ENCODE results near the gene NABP1. TPM values are rescaled to one million over a fixed set of nuclear protein-coding genes. Genes with fewer than 3 reads are reported as not detected.

The NABP1 gene
- total RNA-seq, 1 donor from 2014 or later = 6.4 TPM

- Mint-ChIP-seq H3K4me3 (ENCODE audit: low read depth) (no peak overlapping the region), H3K27ac (no peak overlapping the region), H3K27me3 (no peaks in the 10 kb centered on the region), H3K4me1 (ENCODE audit: low read depth) (no peaks in the 10 kb centered on the region), H3K36me3 (ENCODE audit: insufficient read depth) (no peaks in the 10 kb centered on the region), H3K9me3 (ENCODE audit: low read depth) (no peaks in the 10 kb centered on the region)
- no peak for DNase-seq (ENCODE audit: low spot score, unreplicated experiment)
- TF ChIP-seq CTCF (IDR thresholded peaks at IDR 0.05; ENCODE audit: unreplicated experiment) = no peak
Measured at GRCh38 chr2:191711621-191712020, 33.7 kb downstream of the NABP1 start.

GRCh38 chr2:191713837-191714236, 35.9 kb downstream of the NABP1 start:
- H3K9me3 Mint-ChIP-seq (ENCODE audit: low read depth) = no peaks in the 10 kb centered on the region
- TF ChIP-seq CTCF (IDR thresholded peaks at IDR 0.05; ENCODE audit: unreplicated experiment) = no peak
- no peak overlapping the region for H3K27ac Mint-ChIP-seq
- no peak for DNase-seq (ENCODE audit: low spot score, unreplicated experiment)
- H3K36me3 Mint-ChIP-seq (ENCODE audit: insufficient read depth) = no peaks in the 10 kb centered on the region
- H3K27me3 Mint-ChIP-seq = no peaks in the 10 kb centered on the region
- H3K4me3 Mint-ChIP-seq (ENCODE audit: low read depth) = no peak overlapping the region
- H3K4me1 Mint-ChIP-seq (ENCODE audit: low read depth) = no peaks in the 10 kb centered on the region

- Mint-ChIP-seq H3K36me3 (ENCODE audit: insufficient read depth) (no peaks in the 10 kb centered on the region), H3K9me3 (ENCODE audit: low read depth) (no peaks in the 10 kb centered on the region), H3K4me1 (ENCODE audit: low read depth) (no peaks in the 10 kb centered on the region), H3K27me3 (no peaks in the 10 kb centered on the region), H3K4me3 (ENCODE audit: low read depth) (no peak overlapping the region), H3K27ac (no peak overlapping the region)
- DNase-seq (ENCODE audit: low spot score, unreplicated experiment) = no peak
- no peak for TF ChIP-seq CTCF (IDR thresholded peaks at IDR 0.05; ENCODE audit: unreplicated experiment)
Measured at GRCh38 chr2:191714925-191715324, 37.0 kb downstream of the NABP1 start.

GRCh38 chr2:191715471-191715870, 37.5 kb downstream of the NABP1 start:
- no peak overlapping the region for H3K27ac Mint-ChIP-seq
- DNase-seq (ENCODE audit: low spot score, unreplicated experiment) = no peak
- no peak for TF ChIP-seq CTCF (IDR thresholded peaks at IDR 0.05; ENCODE audit: unreplicated experiment)

GRCh38 chr2:191719261-191719660, 41.3 kb downstream of the NABP1 start:
- Mint-ChIP-seq H3K27me3 (no peaks in the 10 kb centered on the region), H3K4me1 (ENCODE audit: low read depth) (no peaks in the 10 kb centered on the region)
- no peak for TF ChIP-seq CTCF (IDR thresholded peaks at IDR 0.05; ENCODE audit: unreplicated experiment)

More at GRCh38 chr2:191715471-191715870, 37.5 kb downstream of the NABP1 start:
- Mint-ChIP-seq H3K4me3 (ENCODE audit: low read depth) (no peak overlapping the region), H3K27me3 (no peaks in the 10 kb centered on the region), H3K36me3 (ENCODE audit: insufficient read depth) (no peaks in the 10 kb centered on the region), H3K4me1 (ENCODE audit: low read depth) (no peaks in the 10 kb centered on the region), H3K9me3 (ENCODE audit: low read depth) (no peaks in the 10 kb centered on the region)

More at GRCh38 chr2:191719261-191719660, 41.3 kb downstream of the NABP1 start:
- Mint-ChIP-seq H3K4me3 (ENCODE audit: low read depth) (no peak overlapping the region), H3K27ac (no peak overlapping the region), H3K36me3 (ENCODE audit: insufficient read depth) (no peaks in the 10 kb centered on the region), H3K9me3 (ENCODE audit: low read depth) (no peaks in the 10 kb centered on the region)
- DNase-seq (ENCODE audit: low spot score, unreplicated experiment) = no peak
